ENCODE results near the gene CDH22.

DNA sequence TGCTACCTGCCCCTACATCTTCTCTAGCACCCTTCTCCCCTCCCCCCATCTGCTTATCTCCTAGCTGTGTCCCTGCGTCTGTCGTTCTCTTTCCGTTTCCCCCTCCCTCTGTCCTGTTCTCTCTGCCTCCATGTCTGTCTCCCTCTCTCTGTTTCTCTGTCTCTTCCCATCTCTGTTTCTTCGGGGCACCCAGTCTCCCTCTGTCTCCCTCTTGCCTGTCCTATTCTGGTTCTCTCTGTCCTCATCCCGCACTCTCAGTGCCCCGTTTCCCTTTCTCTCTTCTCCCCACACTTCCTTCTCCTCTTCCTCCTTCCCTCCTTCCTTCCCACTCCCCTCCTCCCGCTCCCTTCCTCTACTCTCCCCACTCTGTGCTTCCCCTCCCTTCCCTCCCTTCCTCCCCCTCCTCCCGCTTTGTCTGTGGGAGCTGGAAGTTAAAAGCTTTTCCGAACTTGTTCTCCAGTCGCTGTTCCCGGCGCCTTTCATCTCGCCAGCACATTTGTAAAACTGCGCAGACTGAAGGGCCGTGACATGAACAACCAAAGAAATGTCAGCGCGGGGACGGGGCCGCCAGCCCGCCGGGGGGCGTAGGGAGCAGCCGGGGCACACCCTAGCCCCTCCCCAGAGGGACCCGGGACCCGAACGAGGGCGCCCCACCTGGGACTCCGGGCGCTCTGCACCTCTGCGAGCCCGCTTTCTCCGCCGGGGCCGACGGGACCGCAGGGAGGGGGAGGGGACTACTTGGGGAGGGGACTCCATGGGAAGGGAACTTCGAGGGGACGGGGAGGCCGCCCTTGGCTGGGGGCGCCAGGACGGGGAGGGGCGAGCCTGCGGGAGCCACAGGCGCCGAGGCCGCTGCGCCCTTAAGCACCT is 4.0 kb upstream of the CDH22 start:
- TF ChIP-seq, protein P1, sequence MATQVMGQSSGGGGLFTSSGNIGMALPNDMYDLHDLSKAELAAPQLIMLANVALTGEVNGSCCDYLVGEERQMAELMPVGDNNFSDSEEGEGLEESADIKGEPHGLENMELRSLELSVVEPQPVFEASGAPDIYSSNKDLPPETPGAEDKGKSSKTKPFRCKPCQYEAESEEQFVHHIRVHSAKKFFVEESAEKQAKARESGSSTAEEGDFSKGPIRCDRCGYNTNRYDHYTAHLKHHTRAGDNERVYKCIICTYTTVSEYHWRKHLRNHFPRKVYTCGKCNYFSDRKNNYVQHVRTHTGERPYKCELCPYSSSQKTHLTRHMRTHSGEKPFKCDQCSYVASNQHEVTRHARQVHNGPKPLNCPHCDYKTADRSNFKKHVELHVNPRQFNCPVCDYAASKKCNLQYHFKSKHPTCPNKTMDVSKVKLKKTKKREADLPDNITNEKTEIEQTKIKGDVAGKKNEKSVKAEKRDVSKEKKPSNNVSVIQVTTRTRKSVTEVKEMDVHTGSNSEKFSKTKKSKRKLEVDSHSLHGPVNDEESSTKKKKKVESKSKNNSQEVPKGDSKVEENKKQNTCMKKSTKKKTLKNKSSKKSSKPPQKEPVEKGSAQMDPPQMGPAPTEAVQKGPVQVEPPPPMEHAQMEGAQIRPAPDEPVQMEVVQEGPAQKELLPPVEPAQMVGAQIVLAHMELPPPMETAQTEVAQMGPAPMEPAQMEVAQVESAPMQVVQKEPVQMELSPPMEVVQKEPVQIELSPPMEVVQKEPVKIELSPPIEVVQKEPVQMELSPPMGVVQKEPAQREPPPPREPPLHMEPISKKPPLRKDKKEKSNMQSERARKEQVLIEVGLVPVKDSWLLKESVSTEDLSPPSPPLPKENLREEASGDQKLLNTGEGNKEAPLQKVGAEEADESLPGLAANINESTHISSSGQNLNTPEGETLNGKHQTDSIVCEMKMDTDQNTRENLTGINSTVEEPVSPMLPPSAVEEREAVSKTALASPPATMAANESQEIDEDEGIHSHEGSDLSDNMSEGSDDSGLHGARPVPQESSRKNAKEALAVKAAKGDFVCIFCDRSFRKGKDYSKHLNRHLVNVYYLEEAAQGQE (IDR thresholded peaks at IDR 0.05; ENCODE audit: insufficient read depth in 1 of 2, low read depth in 2 of 2, low read length in 2 of 2), result peak in 1 of 2 experiments; percentile 37; a peak in 1 of 4 replicates
- TF ChIP-seq SIN3A (IDR thresholded peaks at IDR 0.05; ENCODE audit: borderline replicate concordance, insufficient read depth, low read length) (no peak), TAF1 (IDR thresholded peaks at IDR 0.05; ENCODE audit: borderline replicate concordance, insufficient read depth, low read length) (no peak), POLR2AphosphoS5 (IDR thresholded peaks at IDR 0.05; ENCODE audit: low read depth, low read length) (no peak)
